Measurements from ENCODE around the gene RTEL1.
"Not testable (repeated sequence)": the region's sequence is repeated elsewhere in the genome, so short reads cannot be mapped to it uniquely, and the experiment has no call there.

Gene RTEL1

GRCh38 chr20:63628246-63628975 lies 29.7 kb upstream of the RTEL1 start:
- peak; percentile 76 for DNase-seq

GRCh38 chr20:63630956-63631355 lies 27.2 kb upstream of the RTEL1 start:
- DNase-seq: not testable (repeated sequence)

- not testable (repeated sequence) for DNase-seq
These were observed 26.7 kb upstream of the RTEL1 start for GRCh38 chr20:63631426-63631825.

- no peak for DNase-seq
These were observed 24.4 kb upstream of the RTEL1 start for GRCh38 chr20:63633732-63634131.

- DNase-seq: no peak
These were observed 22.5 kb upstream of the RTEL1 start for GRCh38 chr20:63635431-63636141.

- DNase-seq: peak; percentile 12
These were observed 21.1 kb upstream of the RTEL1 start for GRCh38 chr20:63636752-63637628.

GRCh38 chr20:63639093-63639975 lies 18.8 kb upstream of the RTEL1 start:
- no peak for DNase-seq

GRCh38 chr20:63640086-63640485 lies 18.0 kb upstream of the RTEL1 start:
- no peak for DNase-seq

GRCh38 chr20:63640686-63641085 lies 17.4 kb upstream of the RTEL1 start:
- not testable (repeated sequence) for DNase-seq

GRCh38 chr20:63641146-63641791 lies 16.8 kb upstream of the RTEL1 start:
- DNase-seq: no peak

GRCh38 chr20:63641792-63642523 lies 16.2 kb upstream of the RTEL1 start:
- DNase-seq: peak; percentile 73

GRCh38 chr20:63642527-63643247 lies 15.4 kb upstream of the RTEL1 start:
- no peak for DNase-seq

- DNase-seq: no peak
These were observed 14.6 kb upstream of the RTEL1 start for GRCh38 chr20:63643499-63643898.

GRCh38 chr20:63643946-63644345 lies 14.2 kb upstream of the RTEL1 start:
- no peak for DNase-seq

- DNase-seq: no peak
These were observed 12.9 kb upstream of the RTEL1 start for GRCh38 chr20:63645218-63645617.

- DNase-seq: no peak
These were observed 9.9 kb upstream of the RTEL1 start for GRCh38 chr20:63648190-63648589.

GRCh38 chr20:63648895-63649589 lies 9.1 kb upstream of the RTEL1 start:
- DNase-seq: no peak

- DNase-seq: not testable (repeated sequence)
These were observed 7.6 kb upstream of the RTEL1 start for GRCh38 chr20:63650486-63650885.

- no peak for DNase-seq
These were observed 6.2 kb upstream of the RTEL1 start for GRCh38 chr20:63651942-63652191.

Data from fibroblast of skin of right biceps (primary cell).